ENCODE data around the gene FSHR. TPM values are rescaled to one million over a fixed set of nuclear protein-coding genes. Genes with fewer than 3 reads are reported as not detected.

Gene FSHR
- total RNA-seq, 1 experiment from 2014 or later: not detected

GRCh38 chr2:48968011-48968410 lies 186.3 kb downstream of the FSHR start:
- Histone ChIP-seq H3K27me3 (replicated peaks; ENCODE audit: insufficient read depth, low read depth, low read length, poor library complexity) (no peaks in the 10 kb centered on the region), H3K9me3 (ENCODE audit: low read depth, low read length, poor library complexity, severe bottlenecking) (no peaks in the 10 kb centered on the region), H3K4me3 (ENCODE audit: low read depth, low read length, poor library complexity, severe bottlenecking) (no peak overlapping the region), H3K4me1 (ENCODE audit: insufficient read depth, low read length, poor library complexity, severe bottlenecking) (no peaks in the 10 kb centered on the region), H3K27ac (ENCODE audit: low read depth, low read length, poor library complexity, severe bottlenecking) (no peak overlapping the region), H3K36me3 (ENCODE audit: insufficient read depth, low read length, poor library complexity, severe bottlenecking) (no peaks in the 10 kb centered on the region)
- POLR2A ChIA-PET (ENCODE audit: low non-redundant PET): no interaction called here
- CTCF ChIA-PET: no interaction called here
- DNase-seq (ENCODE audit: low spot score): no peak
- TF ChIP-seq EZH2 (IDR thresholded peaks at IDR 0.05; ENCODE audit: borderline replicate concordance, low read depth, low read length, poor library complexity, severe bottlenecking) (no peak), CTCF (conservative IDR thresholded peaks at IDR 0.05; ENCODE audit: low read depth, low read length) (no peak)
- BruUV-seq (replicated peaks): no TSS peak
- intact Hi-C loops (cut with micrococcal nuclease; ENCODE audit: unreplicated experiment): no loop called here

- TF ChIP-seq CTCF (conservative IDR thresholded peaks at IDR 0.05; ENCODE audit: low read depth, low read length): no peak
- TF ChIP-seq EZH2 (IDR thresholded peaks at IDR 0.05; ENCODE audit: borderline replicate concordance, low read depth, low read length, poor library complexity, severe bottlenecking): no peak
- Histone ChIP-seq H3K36me3 (ENCODE audit: insufficient read depth, low read length, poor library complexity, severe bottlenecking) (no peaks in the 10 kb centered on the region), H3K4me3 (ENCODE audit: low read depth, low read length, poor library complexity, severe bottlenecking) (no peak overlapping the region), H3K9me3 (ENCODE audit: low read depth, low read length, poor library complexity, severe bottlenecking) (no peaks in the 10 kb centered on the region), H3K4me1 (ENCODE audit: insufficient read depth, low read length, poor library complexity, severe bottlenecking) (no peaks in the 10 kb centered on the region), H3K27ac (ENCODE audit: low read depth, low read length, poor library complexity, severe bottlenecking) (no peak overlapping the region), H3K27me3 (replicated peaks; ENCODE audit: insufficient read depth, low read depth, low read length, poor library complexity) (no peaks in the 10 kb centered on the region)
- no peak for DNase-seq (ENCODE audit: low spot score)
- ChIA-PET POLR2A (ENCODE audit: low non-redundant PET) (no interaction called here), CTCF (no interaction called here)
- intact Hi-C loops (cut with micrococcal nuclease; ENCODE audit: unreplicated experiment): no loop called here
- BruUV-seq (replicated peaks): no TSS peak
Observed at GRCh38 chr2:48965204-48965603, 189.1 kb downstream of the FSHR start.

- H3K4me3 ChIP-seq (ENCODE audit: low read depth, low read length, poor library complexity, severe bottlenecking): no peak overlapping the region
- no TSS peak for BruUV-seq (replicated peaks)
- intact Hi-C loops (cut with micrococcal nuclease; ENCODE audit: unreplicated experiment): no loop called here
- ChIA-PET CTCF (interaction anchor here (1.0 kb wide), 1 partner anchor 14 kb away, joined by 3 read pairs; no protein-coding TSS in a partner anchor), POLR2A (ENCODE audit: low non-redundant PET) (no interaction called here)
- no peak for DNase-seq (ENCODE audit: low spot score)
- no peak overlapping the region for H3K27ac ChIP-seq (ENCODE audit: low read depth, low read length, poor library complexity, severe bottlenecking)
- H3K27me3 ChIP-seq (replicated peaks; ENCODE audit: insufficient read depth, low read depth, low read length, poor library complexity): no peaks in the 10 kb centered on the region
- H3K4me1 ChIP-seq (ENCODE audit: insufficient read depth, low read length, poor library complexity, severe bottlenecking): no peaks in the 10 kb centered on the region
- TF ChIP-seq EZH2 (IDR thresholded peaks at IDR 0.05; ENCODE audit: borderline replicate concordance, low read depth, low read length, poor library complexity, severe bottlenecking) (no peak), CTCF (conservative IDR thresholded peaks at IDR 0.05; ENCODE audit: low read depth, low read length) (no peak)
- no peaks in the 10 kb centered on the region for H3K9me3 ChIP-seq (ENCODE audit: low read depth, low read length, poor library complexity, severe bottlenecking)
- H3K36me3 ChIP-seq (ENCODE audit: insufficient read depth, low read length, poor library complexity, severe bottlenecking): no peaks in the 10 kb centered on the region
Observed at GRCh38 chr2:48961009-48961408, 193.3 kb downstream of the FSHR start.

Measured in A673 (cell line).